Measurements from ENCODE around the gene TXNDC17.
A peak's percentile ranks its signal among the peaks of the same experiment; 100 is the strongest.

TXNDC17 gene

DNA sequence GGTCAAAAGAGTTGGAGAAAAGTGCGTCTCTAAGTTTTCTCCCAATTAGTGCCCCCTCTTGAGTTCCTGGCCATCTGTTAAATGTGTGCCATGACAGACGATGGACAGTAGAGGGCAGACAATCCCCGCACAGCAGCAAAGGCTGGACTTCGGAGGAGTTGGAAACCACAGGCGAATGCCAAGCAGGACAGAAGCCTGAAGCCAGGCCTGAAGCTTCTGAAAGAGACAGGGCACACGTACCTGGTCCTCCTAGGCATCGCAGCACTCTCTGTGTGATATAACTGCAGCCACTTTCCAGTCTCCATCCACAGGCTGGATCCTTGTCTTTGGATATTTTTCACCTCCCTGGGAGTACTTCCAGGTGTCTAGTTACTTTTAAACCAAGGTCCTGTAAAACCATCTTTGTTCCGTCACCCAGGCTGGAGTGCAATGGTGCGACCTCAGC lies 25.2 kb downstream of the TXNDC17 start (continued):
- TF ChIP-seq ZNF701 (tag by site-specific recombination; IDR thresholded peaks at IDR 0.05) (no peak), ZNF610 (tag by site-specific recombination; IDR thresholded peaks at IDR 0.05; ENCODE audit: borderline replicate concordance) (no peak), RBAK (tag by site-specific recombination; IDR thresholded peaks at IDR 0.05) (no peak), ZNF560 (tag by site-specific recombination; IDR thresholded peaks at IDR 0.05; ENCODE audit: borderline replicate concordance) (no peak), ZNF777 (tag by site-specific recombination; IDR thresholded peaks at IDR 0.05; ENCODE audit: borderline replicate concordance) (no peak), ZNF473 (tag by site-specific recombination; IDR thresholded peaks at IDR 0.05) (no peak), ZNF645 (tag by site-specific recombination; IDR thresholded peaks at IDR 0.05) (no peak), OVOL3 (tag by site-specific recombination; IDR thresholded peaks at IDR 0.05) (no peak), ZNF223 (tag by site-specific recombination; IDR thresholded peaks at IDR 0.05) (no peak), KLF16 (tag by site-specific recombination; IDR thresholded peaks at IDR 0.05) (no peak), CTCF (tag by site-specific recombination; IDR thresholded peaks at IDR 0.05) (peak; percentile 86), ZNF707 (tag by site-specific recombination; IDR thresholded peaks at IDR 0.05) (no peak), ZNF623 (tag by site-specific recombination; IDR thresholded peaks at IDR 0.05) (no peak), YY2 (tag by site-specific recombination; IDR thresholded peaks at IDR 0.05) (no peak), ZNF391 (tag by site-specific recombination; IDR thresholded peaks at IDR 0.05; ENCODE audit: borderline replicate concordance, low read depth) (no peak), SALL2 (tag by site-specific recombination; IDR thresholded peaks at IDR 0.05; ENCODE audit: borderline replicate concordance) (no peak), ZNF18 (tag by site-specific recombination; IDR thresholded peaks at IDR 0.05) (no peak), ZBTB44 (tag by site-specific recombination; IDR thresholded peaks at IDR 0.05) (no peak), ZNF335 (tag by site-specific recombination; conservative IDR thresholded peaks at IDR 0.05) (no peak), ZNF514 (tag by site-specific recombination; IDR thresholded peaks at IDR 0.05) (no peak), SETDB1 (IDR thresholded peaks at IDR 0.05; ENCODE audit: insufficient read length, low read length) (no peak), HOXC10 (CRISPR knock-in tag; IDR thresholded peaks at IDR 0.05) (no peak), ZNF133 (tag by site-specific recombination; IDR thresholded peaks at IDR 0.05) (no peak), ZSCAN30 (tag by site-specific recombination; IDR thresholded peaks at IDR 0.05) (peak; percentile 74; the same call in 1 of the 2 replicates), KLF1 (tag by site-specific recombination; IDR thresholded peaks at IDR 0.05) (no peak), ZBTB17 (tag by site-specific recombination; IDR thresholded peaks at IDR 0.05) (0 out of 2 replicates have a peak, but pooled peaks have one; percentile 22), ZNF211 (tag by site-specific recombination; IDR thresholded peaks at IDR 0.05; ENCODE audit: low read depth) (no peak), ZNF449 (tag by site-specific recombination; IDR thresholded peaks at IDR 0.05) (no peak)
- TF ChIP-seq, protein P1, sequence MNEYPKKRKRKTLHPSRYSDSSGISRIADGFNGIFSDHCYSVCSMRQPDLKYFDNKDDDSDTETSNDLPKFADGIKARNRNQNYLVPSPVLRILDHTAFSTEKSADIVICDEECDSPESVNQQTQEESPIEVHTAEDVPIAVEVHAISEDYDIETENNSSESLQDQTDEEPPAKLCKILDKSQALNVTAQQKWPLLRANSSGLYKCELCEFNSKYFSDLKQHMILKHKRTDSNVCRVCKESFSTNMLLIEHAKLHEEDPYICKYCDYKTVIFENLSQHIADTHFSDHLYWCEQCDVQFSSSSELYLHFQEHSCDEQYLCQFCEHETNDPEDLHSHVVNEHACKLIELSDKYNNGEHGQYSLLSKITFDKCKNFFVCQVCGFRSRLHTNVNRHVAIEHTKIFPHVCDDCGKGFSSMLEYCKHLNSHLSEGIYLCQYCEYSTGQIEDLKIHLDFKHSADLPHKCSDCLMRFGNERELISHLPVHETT (tag by site-specific recombination; IDR thresholded peaks at IDR 0.05) = no peak
- TF ChIP-seq, protein P2, sequence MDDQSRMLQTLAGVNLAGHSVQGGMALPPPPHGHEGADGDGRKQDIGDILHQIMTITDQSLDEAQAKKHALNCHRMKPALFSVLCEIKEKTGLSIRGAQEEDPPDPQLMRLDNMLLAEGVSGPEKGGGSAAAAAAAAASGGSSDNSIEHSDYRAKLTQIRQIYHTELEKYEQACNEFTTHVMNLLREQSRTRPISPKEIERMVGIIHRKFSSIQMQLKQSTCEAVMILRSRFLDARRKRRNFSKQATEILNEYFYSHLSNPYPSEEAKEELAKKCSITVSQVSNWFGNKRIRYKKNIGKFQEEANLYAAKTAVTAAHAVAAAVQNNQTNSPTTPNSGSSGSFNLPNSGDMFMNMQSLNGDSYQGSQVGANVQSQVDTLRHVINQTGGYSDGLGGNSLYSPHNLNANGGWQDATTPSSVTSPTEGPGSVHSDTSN (CRISPR knock-in tag; IDR thresholded peaks at IDR 0.05) = 0 out of 2 replicates have a peak, but pooled peaks have one; percentile 17
